GM18861 (cell line): Measurements from ENCODE around the gene DTNBP1.

Source experiments
- ATAC-seq: cut with Tn5 transposase; IDR thresholded peaks from one replicate; pipeline ENCODE4 v1.9.1; 2021; ENCODE audit not compliant: unreplicated experiment

Gene DTNBP1

GRCh38 chr6:15626878-15627674, 35.8 kb downstream of the DTNBP1 start:
- ATAC-seq: no peak

- ATAC-seq: no peak
These were observed 36.7 kb downstream of the DTNBP1 start for GRCh38 chr6:15626160-15626559.

GRCh38 chr6:15623276-15624116, 39.3 kb downstream of the DTNBP1 start:
- no peak for ATAC-seq

- no peak for ATAC-seq
These were observed 40.6 kb downstream of the DTNBP1 start for GRCh38 chr6:15622045-15622740.

- peak; percentile 77 for ATAC-seq
These were observed 41.4 kb downstream of the DTNBP1 start for GRCh38 chr6:15621203-15622044.

GRCh38 chr6:15620611-15621010, 42.2 kb downstream of the DTNBP1 start:
- no peak for ATAC-seq

- no peak for ATAC-seq
These were observed 43.5 kb downstream of the DTNBP1 start for GRCh38 chr6:15619330-15619729.

- ATAC-seq: no peak
These were observed 44.1 kb downstream of the DTNBP1 start for GRCh38 chr6:15618685-15619084.

- no peak for ATAC-seq
These were observed 46.6 kb downstream of the DTNBP1 start for GRCh38 chr6:15616261-15616660.

- no peak for ATAC-seq
These were observed 47.0 kb downstream of the DTNBP1 start for GRCh38 chr6:15615802-15616201.

GRCh38 chr6:15614277-15614676, 48.6 kb downstream of the DTNBP1 start:
- ATAC-seq: no peak

GRCh38 chr6:15608396-15608795, 54.4 kb downstream of the DTNBP1 start:
- ATAC-seq: no peak

GRCh38 chr6:15607603-15608002, 55.2 kb downstream of the DTNBP1 start:
- ATAC-seq: no peak

GRCh38 chr6:15606347-15606746, 56.5 kb downstream of the DTNBP1 start:
- ATAC-seq: no peak

- ATAC-seq: no peak
These were observed 58.0 kb downstream of the DTNBP1 start for GRCh38 chr6:15604843-15605242.

- no peak for ATAC-seq
These were observed 60.7 kb downstream of the DTNBP1 start for GRCh38 chr6:15602154-15602553.

GRCh38 chr6:15598273-15598798, 64.5 kb downstream of the DTNBP1 start:
- ATAC-seq: no peak

- no peak for ATAC-seq
These were observed 66.5 kb downstream of the DTNBP1 start for GRCh38 chr6:15596186-15596896.

GRCh38 chr6:15595461-15596173, 67.2 kb downstream of the DTNBP1 start:
- no peak for ATAC-seq
